ENCODE results near the gene AGBL3. TPM values are rescaled to one million over a fixed set of nuclear protein-coding genes. Genes with fewer than 3 reads are reported as not detected.
A peak's percentile ranks its signal among the peaks of the same experiment; 100 is the strongest.

The AGBL3 gene
- total and polyA plus RNA-seq, 9 of the 15 experiments (the other 6 are each of a cell fraction or from before 2014, with no cell fraction given) = 0.54 to 2.9 (median 1.7) TPM

- TF ChIP-seq HMGXB4 (CRISPR knock-in tag; IDR thresholded peaks at IDR 0.05) = no peak
- TF ChIP-seq FOXA1 (IDR thresholded peaks at IDR 0.05; ENCODE audit: borderline replicate concordance) = no peak
- no peak for TF ChIP-seq SRSF1 (IDR thresholded peaks at IDR 0.05; ENCODE audit: low read depth, low read length)
- no peak for TF ChIP-seq SAP30 (IDR thresholded peaks at IDR 0.05; ENCODE audit: borderline replicate concordance, insufficient read depth, low read depth, low read length, poor library complexity, severe bottlenecking)
- no peak for TF ChIP-seq SMC3 (conservative IDR thresholded peaks at IDR 0.05; ENCODE audit: insufficient read depth, low read depth, low read length)
- TF ChIP-seq SREBF1 (IDR thresholded peaks at IDR 0.05; ENCODE audit: borderline replicate concordance, low read depth, low read length) = no peak
- peak; percentile 95 for TF ChIP-seq FOSL1 (tag; conservative IDR thresholded peaks at IDR 0.05)
- TF ChIP-seq TEAD1 (CRISPR knock-in tag; IDR thresholded peaks at IDR 0.05) = peak in 1 of 2 experiments; percentile 74; a peak in 2 of 4 replicates
- TF ChIP-seq ZNF586 (CRISPR knock-in tag; conservative IDR thresholded peaks at IDR 0.05) = no peak
- peak; percentile 48; the same call in 1 of the 2 replicates for TF ChIP-seq ZBTB2 (IDR thresholded peaks at IDR 0.05)
- TF ChIP-seq, protein P1, sequence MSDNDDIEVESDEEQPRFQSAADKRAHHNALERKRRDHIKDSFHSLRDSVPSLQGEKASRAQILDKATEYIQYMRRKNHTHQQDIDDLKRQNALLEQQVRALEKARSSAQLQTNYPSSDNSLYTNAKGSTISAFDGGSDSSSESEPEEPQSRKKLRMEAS (CRISPR knock-in tag; IDR thresholded peaks at IDR 0.05) = no peak
- TF ChIP-seq MAFF (IDR thresholded peaks at IDR 0.05; ENCODE audit: low read length) = peak; percentile 98
- TF ChIP-seq SMARCA5 (IDR thresholded peaks at IDR 0.05) = 0 out of 2 replicates have a peak, but pooled peaks have one; percentile 71
- peak; percentile 96 for TF ChIP-seq ESRRA (IDR thresholded peaks at IDR 0.05; ENCODE audit: borderline replicate concordance, low read depth)
- no peak for TF ChIP-seq POLR2A (conservative IDR thresholded peaks at IDR 0.05)
- no peak for TF ChIP-seq ZSCAN32 (CRISPR knock-in tag; IDR thresholded peaks at IDR 0.05)
- TF ChIP-seq ZNF639 (CRISPR knock-in tag; conservative IDR thresholded peaks at IDR 0.05 in 1 of 2, IDR thresholded peaks at IDR 0.05 in 1 of 2) = no peak
- no peak; the same call in 1 of the 2 replicates for TF ChIP-seq ZNF75A (CRISPR knock-in tag; IDR thresholded peaks at IDR 0.05)
- TF ChIP-seq ZNF76 (CRISPR knock-in tag; IDR thresholded peaks at IDR 0.05; ENCODE audit: borderline replicate concordance) = peak; percentile 45; the same call in 1 of the 2 replicates
- TF ChIP-seq ZNF584 (CRISPR knock-in tag; IDR thresholded peaks at IDR 0.05; ENCODE audit: low read depth) = 0 out of 2 replicates have a peak, but pooled peaks have one; percentile 31
- TF ChIP-seq ZNF140 (CRISPR knock-in tag; IDR thresholded peaks at IDR 0.05) = no peak
Observed at GRCh38 chr7:135160098-135160857, 174.0 kb downstream of the AGBL3 start (continued).
